K562 (cell line): ENCODE results near the gene STT3A. TPM values are rescaled to one million over a fixed set of nuclear protein-coding genes. Genes with fewer than 3 reads are reported as not detected.

Source experiments
- ATAC-seq: fragments of 200-7000 bp; cut with Tn5 transposase; 3 replicates; pipeline ENCODE4 v1.9.1; 2020; ENCODE audit warnings: moderate library complexity
- BruUV-seq: library from RNA; stranded (reverse); fragments of 400-500 nt; replicated peaks from 2 replicates; lab custom pipeline; 2021; lab: Mats Ljungman, UMichigan
- CTCF ChIA-PET: fragments of 300-600 bp; formaldehyde crosslinking; extraction: SDS; loops from one replicate; lab custom pipeline; 2021; ENCODE audit warnings: low intra/inter-chr PET ratio; lab: Yijun Ruan, JAX
- POLR2A ChIA-PET: fragments of 300-600, 350-650 bp; sonication (Branson Sonifier 250); formaldehyde crosslinking; extraction: SDS; loops from one replicate; lab custom pipeline; 2021; ENCODE audit warnings: antibody characterized with exemption, inconsistent platforms; lab: Yijun Ruan, JAX
- DNase-seq, 4 experiments: peaks; one replicate each; pipeline versions ENCODE4 v3.0.0 to v3.0.0-alpha.2; 2011 to 2018; ENCODE audit warnings: low spot score in 3 of 4, mixed read lengths in 3 of 4; ENCODE audit errors: extremely low read depth in 1 of 4
- FAIRE-seq: peaks from 2 replicates; lab custom pipeline; 2011; peaks lifted over from hg19 to GRCh38; lab: Jason Lieb, UNC
- H2AFZ ChIP-seq: 2 replicates; pipeline ENCODE4 v1.6.0; 2011; ENCODE audit warnings: low read depth, low read length, control low read depth, inconsistent platforms
- H3K27ac ChIP-seq: fragments of 200-600 bp; 3 replicates; pipeline ENCODE4 v1.8.0; 2011; ENCODE audit warnings: low read depth, mild to moderate bottlenecking, control low read depth, inconsistent platforms, low read length, moderate library complexity, mixed read lengths; ENCODE audit errors: extremely low read depth
- H3K27me3 ChIP-seq, 2 experiments: fragments of 300-600 bp in 1 of 2; 2 replicates in 1 of 2; 3 replicates in 1 of 2; pipeline versions ENCODE4 v1.6.0 to v1.8.0; 2011; ENCODE audit warnings: inconsistent platforms in 2 of 2, low read length in 2 of 2, mild to moderate bottlenecking in 1 of 2, mixed read lengths in 1 of 2, moderate library complexity in 1 of 2; ENCODE audit not compliant: control insufficient read depth in 2 of 2, insufficient read depth in 2 of 2
- H3K36me3 ChIP-seq: fragments of 300-600 bp; 3 replicates; pipeline ENCODE4 v1.8.0; 2011; ENCODE audit warnings: mild to moderate bottlenecking, low read length, inconsistent platforms; ENCODE audit not compliant: control insufficient read depth, insufficient read depth
- H3K4me1 ChIP-seq, 2 experiments: fragments of 200-600 bp in 1 of 2; replicated peaks in 1 of 2; 2 replicates in 1 of 2; 3 replicates in 1 of 2; pipeline versions ENCODE4 v1.5.1 to v1.8.0; 2011; ENCODE audit warnings: inconsistent platforms in 2 of 2, low read length in 2 of 2, mild to moderate bottlenecking in 1 of 2, mixed read lengths in 1 of 2, moderate library complexity in 1 of 2; ENCODE audit not compliant: control insufficient read depth in 2 of 2, insufficient read depth in 2 of 2
- H3K4me2 ChIP-seq: 2 replicates; pipeline ENCODE4 v1.6.1; 2011; ENCODE audit warnings: low read length, control low read depth, inconsistent platforms, mixed read lengths; ENCODE audit not compliant: insufficient read depth
- H3K4me3 ChIP-seq: fragments of 200-600 bp; sonication (generic), shearing (Covaris generic); 2 replicates; pipeline ENCODE4 v1.5.1; 2016; ENCODE audit warnings: control low read depth, inconsistent platforms
- H3K79me2 ChIP-seq: fragments of 200-600 bp; 3 replicates; pipeline ENCODE4 v1.8.0; 2011; ENCODE audit warnings: low read length, inconsistent platforms; ENCODE audit not compliant: control insufficient read depth, insufficient read depth
- H3K9ac ChIP-seq, 2 experiments: 2 replicates each; pipeline versions ENCODE4 v1.6.0 to v1.6.1; 2011; ENCODE audit warnings: low read depth in 2 of 2, low read length in 2 of 2, control low read depth in 1 of 2, inconsistent platforms in 1 of 2, mild to moderate bottlenecking in 1 of 2, mixed read lengths in 1 of 2; ENCODE audit not compliant: insufficient read depth in 1 of 2
- H3K9me1 ChIP-seq: one replicate; pipeline ENCODE4 v1.6.0; 2011; ENCODE audit warnings: inconsistent platforms, mild to moderate bottlenecking, low read length, moderate library complexity; ENCODE audit not compliant: control insufficient read depth, insufficient read depth
- H3K9me3 ChIP-seq: replicated peaks from 2 replicates; pipeline ENCODE4 v1.5.1; 2011; ENCODE audit warnings: low read depth, low read length, inconsistent platforms; ENCODE audit not compliant: control insufficient read depth, insufficient read depth
- H4K20me1 ChIP-seq: replicated peaks from 2 replicates; pipeline ENCODE4 v1.6.1; 2011; ENCODE audit warnings: low read length, inconsistent platforms, mixed read lengths; ENCODE audit not compliant: control insufficient read depth, insufficient read depth
- ARNT ChIP-seq, 2 experiments: fragments of 450-650 bp; IDR thresholded peaks; 2 replicates each; pipeline ENCODE4 v1.6.1; 2016; ENCODE audit warnings: mild to moderate bottlenecking in 1 of 2
- CBX1 ChIP-seq: sonication (generic); IDR thresholded peaks from 2 replicates; pipeline ENCODE4 v1.6.1; 2016; ENCODE audit warnings: antibody characterized with exemption, low read depth, mild to moderate bottlenecking
- HMG20B ChIP-seq: fragments of 250-450 bp; sonication (Bioruptor Pico); IDR thresholded peaks from 2 replicates; pipeline ENCODE4 v1.5.0; 2021; ENCODE audit warnings: mild to moderate bottlenecking
- NR2C1 ChIP-seq, 2 experiments: fragments of 450-650 bp; IDR thresholded peaks; 2 replicates each; pipeline ENCODE4 v1.6.1; 2017; ENCODE audit warnings: mild to moderate bottlenecking in 2 of 2, antibody characterized with exemption in 1 of 2, inconsistent platforms in 1 of 2, missing compliant biosample characterization in 1 of 2, missing genetic modification characterization in 1 of 2
- SMARCB1 ChIP-seq: IDR thresholded peaks from 2 replicates; pipeline ENCODE4 v1.6.1; 2011; ENCODE audit warnings: improper control_type of control experiment, low read depth; ENCODE audit not compliant: insufficient read length
- SP1 ChIP-seq: sonication (generic); formaldehyde crosslinking; IDR thresholded peaks from 2 replicates; pipeline ENCODE4 v1.8.1; 2022; ENCODE audit warnings: mild to moderate bottlenecking, missing genetic modification reagents
- ZNF197 ChIP-seq: fragments of 200-800 bp; sonication (Bioruptor generic); IDR thresholded peaks from 2 replicates; pipeline ENCODE4 v1.6.1; 2016; ENCODE audit warnings: low read depth, missing genetic modification characterization, missing compliant biosample characterization
- WGBS: fragments of 100-300 bp; shearing (Covaris generic); methylation state at CpG from one replicate; pipeline ENCODE4 v1.1.6; 2016; ENCODE audit warnings: low coverage, mixed read lengths; ENCODE audit not compliant: insufficient coverage; ENCODE audit errors: missing lambda C conversion rate; 5-methylcytosine and 5-hydroxymethylcytosine counted together
- in situ Hi-C: fragments of 300-500 bp; cut with MboI; formaldehyde crosslinking; loops from 4 replicates; pipeline ENCODE4 v1.15.0; 2018; ENCODE audit warnings: inconsistent platforms, mixed read lengths
- intact Hi-C: fragments of 100-400 bp; cut with micrococcal nuclease; formaldehyde crosslinking; loops from 2 replicates; pipeline ENCODE4 v1.14.2; 2022
- polyA plus RNA-seq, 8 experiments: library from polyadenylated mRNA; depleted of rRNA in 4 of 8; stranded (reverse) in 5 of 8; unstranded in 3 of 8; fragments of >200 nt; fragmentation: Nextera tagmentation in 2 of 8; fragmentation: Illumina TruSeq in 1 of 8; extraction: Ambion mirVana in 2 of 8; extraction: Trizol in 1 of 8; gene quantifications; 2 replicates each; pipeline versions ENCODE4 v1.2.1 to v1.2.3, GENCODE V29; 2011 to 2014; ENCODE audit warnings: inconsistent platforms in 1 of 8, missing spikeins in 1 of 8
- total RNA-seq, 7 experiments: library from RNA; depleted of rRNA in 6 of 7; stranded (reverse); fragments of >200 nt in 6 of 7; fragmentation: Illumina TruSeq in 2 of 7; extraction: Trizol in 2 of 7; gene quantifications; 2 replicates each; pipeline versions ENCODE4 v1.2.1 to v1.2.3, GENCODE V29; 2011 to 2021; ENCODE audit warnings: low replicate concordance in 1 of 7
- TF ChIP-seq, protein P1 (sequence below), 2 experiments: fragments of 450-650 bp in 1 of 2; IDR thresholded peaks; 2 replicates each; pipeline ENCODE4 v1.6.1; 2011 to 2017; ENCODE audit warnings: low read depth in 2 of 2, antibody characterized with exemption in 1 of 2, borderline replicate concordance in 1 of 2, low read length in 1 of 2, mild to moderate bottlenecking in 1 of 2, mixed read lengths in 1 of 2; ENCODE audit not compliant: control insufficient read depth in 1 of 2
- TF ChIP-seq, protein P2 (sequence below), 3 experiments: fragments of 200-800 bp in 1 of 3; fragments of 250-450 bp in 1 of 3; fragments of 450-650 bp in 1 of 3; sonication (Bioruptor Pico) in 1 of 3; sonication (Bioruptor generic) in 1 of 3; formaldehyde crosslinking in 1 of 3; IDR thresholded peaks; 2 replicates each; pipeline versions ENCODE4 v1.6.1 to v1.8.0; 2016 to 2022; ENCODE audit warnings: mild to moderate bottlenecking in 2 of 3, missing genetic modification characterization in 2 of 3, missing compliant biosample characterization in 1 of 3, moderate library complexity in 1 of 3
- TF ChIP-seq, protein P3 (sequence below): fragments of 250-450 bp; sonication (Bioruptor Pico); IDR thresholded peaks from 2 replicates; pipeline ENCODE4 v1.5.0; 2021

Gene STT3A
- total and polyA plus RNA-seq, 9 of the 15 experiments (the other 6 are each of a cell fraction or from before 2014, with no cell fraction given) = 70.7 to 330 (median 192) TPM

DNA sequence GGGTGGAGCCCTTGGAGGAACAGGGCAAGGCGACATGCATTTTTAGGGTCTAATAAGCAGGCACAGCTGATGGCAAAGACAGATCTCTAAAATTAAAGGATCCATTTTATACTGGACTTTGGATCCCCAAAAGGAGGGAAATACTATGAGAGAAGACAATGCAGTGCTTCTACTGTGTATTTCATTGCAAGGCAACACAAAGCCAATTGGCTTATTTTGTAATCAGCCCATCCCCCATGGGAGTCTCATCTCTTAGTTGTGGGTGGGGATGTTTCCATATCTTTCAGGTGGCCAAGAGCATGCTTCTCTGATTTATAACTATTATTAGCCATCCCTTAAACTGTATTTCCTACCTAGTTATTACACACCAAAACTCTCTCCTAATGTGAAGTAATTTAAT, 41.9 kb upstream of the STT3A start (continued):
- TF ChIP-seq, protein P1, sequence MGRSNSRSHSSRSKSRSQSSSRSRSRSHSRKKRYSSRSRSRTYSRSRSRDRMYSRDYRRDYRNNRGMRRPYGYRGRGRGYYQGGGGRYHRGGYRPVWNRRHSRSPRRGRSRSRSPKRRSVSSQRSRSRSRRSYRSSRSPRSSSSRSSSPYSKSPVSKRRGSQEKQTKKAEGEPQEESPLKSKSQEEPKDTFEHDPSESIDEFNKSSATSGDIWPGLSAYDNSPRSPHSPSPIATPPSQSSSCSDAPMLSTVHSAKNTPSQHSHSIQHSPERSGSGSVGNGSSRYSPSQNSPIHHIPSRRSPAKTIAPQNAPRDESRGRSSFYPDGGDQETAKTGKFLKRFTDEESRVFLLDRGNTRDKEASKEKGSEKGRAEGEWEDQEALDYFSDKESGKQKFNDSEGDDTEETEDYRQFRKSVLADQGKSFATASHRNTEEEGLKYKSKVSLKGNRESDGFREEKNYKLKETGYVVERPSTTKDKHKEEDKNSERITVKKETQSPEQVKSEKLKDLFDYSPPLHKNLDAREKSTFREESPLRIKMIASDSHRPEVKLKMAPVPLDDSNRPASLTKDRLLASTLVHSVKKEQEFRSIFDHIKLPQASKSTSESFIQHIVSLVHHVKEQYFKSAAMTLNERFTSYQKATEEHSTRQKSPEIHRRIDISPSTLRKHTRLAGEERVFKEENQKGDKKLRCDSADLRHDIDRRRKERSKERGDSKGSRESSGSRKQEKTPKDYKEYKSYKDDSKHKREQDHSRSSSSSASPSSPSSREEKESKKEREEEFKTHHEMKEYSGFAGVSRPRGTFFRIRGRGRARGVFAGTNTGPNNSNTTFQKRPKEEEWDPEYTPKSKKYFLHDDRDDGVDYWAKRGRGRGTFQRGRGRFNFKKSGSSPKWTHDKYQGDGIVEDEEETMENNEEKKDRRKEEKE (IDR thresholded peaks at IDR 0.05; ENCODE audit: borderline replicate concordance in 1 of 2, control insufficient read depth in 1 of 2, low read depth in 2 of 2, low read length in 1 of 2) = no peak
- TF ChIP-seq, all 486 proteins: peak for 6

DNA sequence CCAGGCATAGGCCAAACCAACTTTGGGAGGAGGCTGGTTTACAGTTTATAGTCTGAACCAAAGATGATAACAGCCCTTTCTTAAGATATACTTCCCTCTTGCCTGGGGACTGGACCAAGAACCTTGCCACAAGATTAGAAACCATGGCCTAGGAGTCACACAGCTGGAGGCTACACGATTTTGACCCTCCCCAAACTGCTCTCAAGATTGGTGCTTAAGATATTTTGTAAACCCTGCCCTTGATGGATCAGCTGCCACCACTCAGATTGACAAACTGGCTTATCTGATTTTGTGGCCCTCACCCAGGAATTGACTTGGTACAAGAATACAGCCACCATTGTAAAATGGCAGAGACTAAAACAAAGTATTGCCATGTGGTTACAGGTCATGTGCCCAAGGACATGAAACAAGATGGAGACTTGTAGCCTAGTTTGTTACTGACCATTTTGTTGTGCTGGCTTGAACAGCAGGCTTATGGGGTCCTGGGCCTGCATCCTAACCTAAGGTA, 40.8 kb upstream of the STT3A start:
- WGBS = 0% methylated on average over 1 of the region's 1 CpG
- DNase-seq (peak in 3 of 4 experiments; percentile 20 to 89 (median 41)), ATAC-seq (peak; percentile 55), FAIRE-seq (peak; percentile 79)
- H3K9ac ChIP-seq = peak overlapping the region in 1 of 2 experiments; percentile 27; a peak in 2 of 4 replicates
- H3K9me1 ChIP-seq = no peaks in the 10 kb centered on the region
- intact Hi-C loops = loop anchor here (5.0 to 10.0 kb wide), 4 partner anchors 40 to 173 kb away; partner anchors contain the start of gene CHEK1
- no peaks in the 10 kb centered on the region; the same call in 1 of the 2 replicates for H3K9me3 ChIP-seq
- ChIA-PET POLR2A (interaction anchor here (0.6 to 1.6 kb wide), 6 partner anchors 9 to 721 kb away, joined by 3 to 4 read pairs (median 3); partner anchors contain the start of gene EI24), CTCF (no interaction called here)
- H2AFZ ChIP-seq = peak overlapping the region; percentile 72
- in situ Hi-C loops = loop anchor here (10.0 kb wide), 1 partner anchor 323 kb away; no protein-coding TSS in a partner anchor
- no peaks in the 10 kb centered on the region for H3K27me3 ChIP-seq
- H3K4me3 ChIP-seq = no peak overlapping the region
- BruUV-seq = no TSS peak
- H3K4me1 ChIP-seq = peaks cover 19 to 61% of the 10 kb centered on the region in 2 experiments
- H4K20me1 ChIP-seq = no peaks in the 10 kb centered on the region
- H3K79me2 ChIP-seq = no peaks in the 10 kb centered on the region
- no peaks in the 10 kb centered on the region for H3K36me3 ChIP-seq
- H3K4me2 ChIP-seq = peak overlapping the region; percentile 28
- H3K27ac ChIP-seq = peak overlapping the region; percentile 69
- TF ChIP-seq ARNT (IDR thresholded peaks at IDR 0.05) (no peak; a peak in 1 of 4 replicates), CBX1 (no peak), HMG20B (CRISPR knock-in tag) (no peak), SP1 (CRISPR knock-in tag) (no peak), NR2C1 (IDR thresholded peaks at IDR 0.05) (no peak; the same call in 1 of the 2 replicates), NR2C1 (tag; IDR thresholded peaks at IDR 0.05) (peak; percentile 72), SMARCB1 (no peak), ZNF197 (CRISPR knock-in tag) (peak; percentile 91)
- TF ChIP-seq, protein P2, sequence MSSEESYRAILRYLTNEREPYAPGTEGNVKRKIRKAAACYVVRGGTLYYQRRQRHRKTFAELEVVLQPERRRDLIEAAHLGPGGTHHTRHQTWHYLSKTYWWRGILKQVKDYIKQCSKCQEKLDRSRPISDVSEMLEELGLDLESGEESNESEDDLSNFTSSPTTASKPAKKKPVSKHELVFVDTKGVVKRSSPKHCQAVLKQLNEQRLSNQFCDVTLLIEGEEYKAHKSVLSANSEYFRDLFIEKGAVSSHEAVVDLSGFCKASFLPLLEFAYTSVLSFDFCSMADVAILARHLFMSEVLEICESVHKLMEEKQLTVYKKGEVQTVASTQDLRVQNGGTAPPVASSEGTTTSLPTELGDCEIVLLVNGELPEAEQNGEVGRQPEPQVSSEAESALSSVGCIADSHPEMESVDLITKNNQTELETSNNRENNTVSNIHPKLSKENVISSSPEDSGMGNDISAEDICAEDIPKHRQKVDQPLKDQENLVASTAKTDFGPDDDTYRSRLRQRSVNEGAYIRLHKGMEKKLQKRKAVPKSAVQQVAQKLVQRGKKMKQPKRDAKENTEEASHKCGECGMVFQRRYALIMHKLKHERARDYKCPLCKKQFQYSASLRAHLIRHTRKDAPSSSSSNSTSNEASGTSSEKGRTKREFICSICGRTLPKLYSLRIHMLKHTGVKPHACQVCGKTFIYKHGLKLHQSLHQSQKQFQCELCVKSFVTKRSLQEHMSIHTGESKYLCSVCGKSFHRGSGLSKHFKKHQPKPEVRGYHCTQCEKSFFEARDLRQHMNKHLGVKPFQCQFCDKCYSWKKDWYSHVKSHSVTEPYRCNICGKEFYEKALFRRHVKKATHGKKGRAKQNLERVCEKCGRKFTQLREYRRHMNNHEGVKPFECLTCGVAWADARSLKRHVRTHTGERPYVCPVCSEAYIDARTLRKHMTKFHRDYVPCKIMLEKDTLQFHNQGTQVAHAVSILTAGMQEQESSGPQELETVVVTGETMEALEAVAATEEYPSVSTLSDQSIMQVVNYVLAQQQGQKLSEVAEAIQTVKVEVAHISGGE (CRISPR knock-in tag; IDR thresholded peaks at IDR 0.05) = no peak; a peak in 1 of 6 replicates
- TF ChIP-seq, protein P3, sequence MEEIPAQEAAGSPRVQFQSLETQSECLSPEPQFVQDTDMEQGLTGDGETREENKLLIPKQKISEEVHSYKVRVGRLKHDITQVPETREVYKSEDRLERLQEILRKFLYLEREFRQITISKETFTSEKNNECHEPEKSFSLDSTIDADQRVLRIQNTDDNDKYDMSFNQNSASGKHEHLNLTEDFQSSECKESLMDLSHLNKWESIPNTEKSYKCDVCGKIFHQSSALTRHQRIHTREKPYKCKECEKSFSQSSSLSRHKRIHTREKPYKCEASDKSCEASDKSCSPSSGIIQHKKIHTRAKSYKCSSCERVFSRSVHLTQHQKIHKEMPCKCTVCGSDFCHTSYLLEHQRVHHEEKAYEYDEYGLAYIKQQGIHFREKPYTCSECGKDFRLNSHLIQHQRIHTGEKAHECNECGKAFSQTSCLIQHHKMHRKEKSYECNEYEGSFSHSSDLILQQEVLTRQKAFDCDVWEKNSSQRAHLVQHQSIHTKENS (CRISPR knock-in tag) = no peak
